OCI-M2 (cell line): Measurements from ENCODE around the gene MTG1.

Source experiments
- DNase-seq: peaks from one replicate; lab custom pipeline; 2025; ENCODE audit not compliant: unreplicated experiment; lab: John Stamatoyannopoulos, UW

Gene MTG1

GRCh38 chr10:133445268-133445732, 51.3 kb downstream of the MTG1 start:
- no peak for DNase-seq

GRCh38 chr10:133445751-133446708, 52.1 kb downstream of the MTG1 start:
- no peak for DNase-seq

GRCh38 chr10:133446979-133447378, 53.0 kb downstream of the MTG1 start:
- no peak for DNase-seq

DNA sequence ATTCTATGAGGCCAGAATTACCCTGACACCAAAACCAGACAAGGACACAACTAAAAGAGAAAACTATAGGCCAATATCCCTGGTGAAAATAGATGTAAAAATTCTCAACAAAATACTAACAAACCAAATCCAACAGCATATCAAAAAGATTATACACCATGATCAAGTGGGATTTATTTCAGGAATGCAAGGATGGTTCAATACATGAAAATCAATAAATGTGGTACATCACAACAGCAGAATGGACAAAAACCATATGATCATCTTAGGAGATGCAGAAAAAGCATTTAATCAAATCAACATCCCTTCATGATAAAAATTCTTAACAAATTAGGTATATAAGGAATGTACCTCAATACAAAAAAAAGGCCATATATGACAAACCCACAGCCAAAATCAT, 54.2 kb downstream of the MTG1 start:
- DNase-seq = no peak

- no peak for DNase-seq
Observed at GRCh38 chr10:133451346-133451745, 57.4 kb downstream of the MTG1 start.

DNA sequence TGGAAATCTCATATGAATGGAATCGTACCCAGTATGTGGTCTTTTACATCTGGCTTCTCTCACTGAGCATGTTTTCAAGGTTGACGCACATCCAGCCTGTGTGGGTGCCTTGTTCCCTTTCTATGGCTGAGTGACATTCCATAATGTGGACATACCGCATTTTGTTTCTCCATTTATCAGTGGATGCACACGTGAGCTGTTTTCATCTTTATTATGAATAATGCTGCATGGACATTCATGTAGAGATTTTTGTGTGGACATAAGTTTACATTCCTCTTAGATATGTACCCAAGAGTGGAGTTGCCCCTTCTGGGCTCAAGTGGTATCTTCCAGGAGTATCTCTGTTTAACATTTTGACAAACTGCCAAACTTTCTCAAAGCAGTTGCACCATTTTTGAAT, 58.5 kb downstream of the MTG1 start:
- no peak for DNase-seq

DNA sequence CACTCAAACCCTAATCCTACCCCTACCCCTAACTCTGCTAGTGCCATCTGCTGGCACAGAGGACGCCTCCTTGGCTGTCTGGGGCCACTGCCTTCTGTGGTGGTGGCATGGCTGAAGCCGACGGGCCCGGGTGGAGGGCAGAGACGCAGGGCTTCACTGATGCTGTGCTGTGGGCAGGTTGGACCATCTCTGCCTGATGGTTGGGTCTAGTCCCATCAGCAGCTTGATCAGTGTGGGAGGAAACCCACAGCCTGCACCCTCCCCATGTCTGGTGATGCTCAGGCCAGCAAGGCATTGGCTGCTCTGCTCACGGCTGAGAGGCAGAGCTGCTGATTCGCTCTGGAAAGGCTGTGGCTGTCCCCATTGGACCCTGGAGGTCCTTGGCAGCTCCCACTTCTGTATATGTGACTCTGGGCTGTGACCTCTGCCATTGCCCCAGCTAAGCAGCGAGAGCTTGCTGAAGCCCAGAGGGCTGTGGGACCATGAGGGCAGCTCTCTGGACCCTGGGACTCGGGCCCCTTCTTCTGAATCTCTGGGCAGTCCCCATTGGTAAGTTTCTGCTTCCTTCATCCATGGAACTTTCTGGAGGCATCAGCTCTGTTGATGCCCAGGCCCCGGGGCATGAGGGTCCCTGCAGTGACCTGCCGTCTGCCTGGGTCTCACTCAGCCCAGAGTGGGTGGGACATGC, 59.7 kb downstream of the MTG1 start, which contains the start of gene SCART1:
SCART1 (plus strand) TSS at position 430 of the 688 bp plus-strand sequence; CDS start at position 483, 53 bp downstream.
- no peak for DNase-seq

- no peak for DNase-seq
Observed at GRCh38 chr10:133454204-133454893, 60.4 kb downstream of the MTG1 start.

DNA sequence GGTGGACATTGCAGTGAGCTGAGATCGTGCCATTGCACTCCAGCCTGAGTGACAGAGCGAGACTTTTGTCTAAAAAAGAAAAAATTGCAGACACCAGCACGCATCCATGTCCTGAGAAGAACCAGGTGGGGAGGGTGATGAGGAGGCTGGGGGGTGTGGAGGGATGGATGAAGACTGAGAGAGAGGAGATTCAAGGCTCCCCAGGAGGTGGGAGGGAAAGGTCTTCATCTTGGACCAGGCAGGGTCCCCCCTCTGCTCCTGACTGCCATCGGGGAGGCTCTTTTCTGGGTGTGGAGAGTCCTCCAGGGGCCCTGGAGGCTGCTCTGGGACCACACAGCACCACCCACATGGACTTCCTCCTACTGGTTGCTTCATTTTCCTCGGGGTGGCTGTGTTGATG, 61.2 kb downstream of the MTG1 start:
- no peak for DNase-seq

DNA sequence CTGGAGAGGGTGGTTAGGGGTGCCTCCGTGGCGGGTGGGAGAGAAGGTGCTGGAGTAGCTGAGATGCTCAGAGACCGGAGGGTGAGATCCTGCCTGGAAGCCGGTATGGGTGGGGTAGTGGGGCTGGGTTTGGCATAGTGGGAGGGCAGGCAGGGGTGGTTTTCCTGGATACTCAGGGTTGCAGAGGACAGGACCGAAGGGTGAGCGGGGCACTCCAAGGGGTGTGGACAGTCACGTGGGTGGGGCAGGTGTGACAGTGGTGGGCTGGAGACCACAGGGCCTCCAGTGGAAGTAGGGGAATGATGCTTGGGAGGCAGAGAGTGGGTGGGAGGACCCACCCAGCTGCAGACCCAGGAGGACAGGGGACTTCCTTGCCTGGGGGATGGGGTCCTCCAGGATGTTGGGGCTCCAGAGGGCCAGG, 61.7 kb downstream of the MTG1 start:
- DNase-seq = no peak

- no peak for DNase-seq
Observed at GRCh38 chr10:133456041-133456951, 62.3 kb downstream of the MTG1 start.

DNA sequence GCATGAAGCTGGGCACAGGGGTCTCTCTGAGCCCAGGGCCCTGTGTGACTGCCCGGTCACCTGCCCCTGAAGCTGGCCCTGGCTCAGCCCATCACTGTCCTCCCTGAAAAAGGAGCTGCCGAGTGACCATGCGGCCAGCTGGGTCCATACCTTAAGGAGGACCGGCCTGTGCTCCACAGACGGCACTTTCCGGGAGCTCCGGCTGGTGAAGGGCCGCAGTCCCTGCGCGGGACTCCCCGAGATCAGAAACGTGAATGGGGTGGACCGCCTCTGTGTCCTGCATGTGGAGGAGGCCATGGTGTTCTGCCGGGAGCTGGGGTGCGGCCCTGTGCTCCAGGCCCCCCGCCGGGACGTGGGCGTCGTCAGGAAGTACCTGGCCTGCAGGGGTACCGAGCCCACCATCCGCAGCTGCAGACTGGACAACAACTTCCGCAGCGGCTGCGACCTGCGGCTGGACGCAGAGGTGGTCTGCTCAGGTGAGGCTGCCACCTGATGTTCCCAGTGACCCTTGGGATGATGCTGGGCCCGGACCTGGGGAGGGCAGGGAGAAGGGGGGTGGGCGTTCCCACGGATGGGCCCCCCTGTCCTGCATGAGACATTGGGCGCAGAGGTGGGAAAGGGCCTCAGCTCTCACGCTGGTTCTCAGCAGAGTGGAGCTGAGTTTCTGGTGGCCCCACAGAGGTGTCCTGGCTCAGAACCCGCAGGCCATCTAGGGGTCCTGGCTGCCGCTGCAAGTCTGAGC, 63.3 kb downstream of the MTG1 start:
- DNase-seq = no peak

DNA sequence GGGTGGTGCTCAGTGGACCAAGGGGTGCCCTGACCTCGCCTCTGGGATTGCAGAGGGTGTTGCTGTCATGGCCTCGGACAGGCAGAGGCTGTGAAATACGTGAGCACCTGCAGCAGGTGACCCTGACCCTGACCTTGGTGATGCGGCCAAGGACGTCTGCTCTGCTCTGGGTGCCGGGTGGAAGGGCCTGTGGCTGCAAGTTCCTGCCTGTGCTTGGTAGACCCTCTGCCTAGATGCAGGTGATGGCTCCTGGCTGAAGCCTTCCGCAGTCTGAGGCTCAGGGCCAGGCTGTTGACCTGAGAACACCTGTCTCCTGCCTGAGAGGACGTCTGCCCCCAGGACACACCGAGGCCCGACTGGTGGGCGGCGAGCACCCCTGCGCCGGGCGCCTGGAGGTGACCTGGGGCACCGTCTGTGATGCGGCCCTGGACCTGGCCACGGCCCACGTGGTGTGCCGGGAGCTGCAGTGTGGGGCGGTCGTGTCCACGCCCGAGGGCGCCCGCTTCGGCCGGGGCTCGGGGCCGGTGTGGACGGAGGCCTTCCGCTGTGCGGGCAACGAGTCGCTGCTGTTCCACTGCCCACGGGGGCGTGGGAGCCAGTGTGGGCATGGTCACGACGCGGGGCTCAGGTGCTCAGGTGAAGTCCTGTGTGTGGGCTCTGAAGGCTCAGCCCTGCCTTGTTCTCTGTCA, 64.2 kb downstream of the MTG1 start:
- DNase-seq = no peak

GRCh38 chr10:133458710-133459453, 64.9 kb downstream of the MTG1 start:
- DNase-seq = no peak

- DNase-seq = no peak
Observed at GRCh38 chr10:133459454-133460207, 65.7 kb downstream of the MTG1 start.

GRCh38 chr10:133460208-133460769, 66.3 kb downstream of the MTG1 start:
- DNase-seq = no peak

- no peak for DNase-seq
Observed at GRCh38 chr10:133461027-133461426, 67.1 kb downstream of the MTG1 start.
